Fibroblast of lung (primary cell): ENCODE results near the gene PSMA5. TPM values are rescaled to one million over a fixed set of nuclear protein-coding genes. Genes with fewer than 3 reads are reported as not detected.

Experiments used
- DNase-seq, 2 donors: peaks; one replicate each; pipeline versions ENCODE4 v3.0.0 to v3.0.0-alpha.2; 2010; ENCODE audit warnings: low read depth in 2 of 2
- H2AFZ ChIP-seq: 2 replicates; pipeline ENCODE4 v1.5.1; 2012; ENCODE audit warnings: low read length, control low read depth, inconsistent platforms
- H3K27ac ChIP-seq: 2 replicates; pipeline ENCODE4 v1.5.1; 2011; ENCODE audit warnings: low read length, control low read depth; ENCODE audit not compliant: insufficient read depth
- H3K27me3 ChIP-seq: 2 replicates; pipeline ENCODE4 v1.5.1; 2011; ENCODE audit warnings: mild to moderate bottlenecking, low read length; ENCODE audit not compliant: control insufficient read depth, insufficient read depth
- H3K36me3 ChIP-seq: 2 replicates; pipeline ENCODE4 v1.5.1; 2011; ENCODE audit warnings: low read length; ENCODE audit not compliant: control insufficient read depth, insufficient read depth
- H3K4me1 ChIP-seq: 2 replicates; pipeline ENCODE4 v1.5.1; 2011; ENCODE audit warnings: low read length; ENCODE audit not compliant: control insufficient read depth, insufficient read depth; ENCODE audit errors: extremely low read depth
- H3K4me2 ChIP-seq: 2 replicates; pipeline ENCODE4 v1.5.1; 2011; ENCODE audit warnings: low read length, control low read depth; ENCODE audit not compliant: insufficient read depth; ENCODE audit errors: extremely low read depth
- H3K4me3 ChIP-seq, 4 experiments: fragments of 200-600 bp in 1 of 4; sonication (generic) in 1 of 4; replicated peaks in 1 of 4; 2 replicates each; pipeline ENCODE4 v1.5.1; 2011 to 2016; ENCODE audit warnings: low read length in 4 of 4, low read depth in 3 of 4, mild to moderate bottlenecking in 3 of 4, control low read depth in 2 of 4, inconsistent platforms in 1 of 4, mixed read lengths in 1 of 4; ENCODE audit not compliant: insufficient read depth in 1 of 4; ENCODE audit errors: control extremely low read depth in 1 of 4
- H3K79me2 ChIP-seq: 2 replicates; pipeline ENCODE4 v1.5.1; 2012; ENCODE audit warnings: mild to moderate bottlenecking, low read length, inconsistent platforms; ENCODE audit not compliant: control insufficient read depth, insufficient read depth
- H3K9ac ChIP-seq: 2 replicates; pipeline ENCODE4 v1.5.1; 2011; ENCODE audit warnings: mild to moderate bottlenecking, low read length, control low read depth; ENCODE audit not compliant: insufficient read depth
- H3K9me3 ChIP-seq: 2 replicates; pipeline ENCODE4 v1.5.1; 2012; ENCODE audit warnings: low read depth, low read length; ENCODE audit not compliant: control insufficient read depth, insufficient read depth
- H4K20me1 ChIP-seq: 2 replicates; pipeline ENCODE4 v1.5.1; 2011; ENCODE audit warnings: low read length; ENCODE audit not compliant: control insufficient read depth, insufficient read depth; ENCODE audit errors: extremely low read depth
- EZH2 ChIP-seq: IDR thresholded peaks from 2 replicates; pipeline ENCODE4 v1.5.1; 2012; ENCODE audit warnings: low read length, control low read depth, mild to moderate bottlenecking; ENCODE audit errors: missing control alignments
- polyA plus RNA-seq, 2 donors: library from polyadenylated mRNA; depleted of rRNA in 1 of 2; stranded (reverse) in 1 of 2; unstranded in 1 of 2; fragments of >200 nt; gene quantifications; 2 replicates each; pipeline ENCODE4 v1.2.1, GENCODE V29; 2011 to 2012; ENCODE audit warnings: missing spikeins in 1 of 2
- total RNA-seq: library from RNA; depleted of rRNA; stranded (reverse); fragments of >200 nt; gene quantifications from 2 replicates; pipeline ENCODE4 v1.2.1, GENCODE V29; 2014
- TF ChIP-seq, protein P1 (sequence below), 2 donors: IDR thresholded peaks in 1 of 2; conservative IDR thresholded peaks in 1 of 2; 1 replicate in 1 of 2; 2 replicates in 1 of 2; pipeline ENCODE4 v1.5.1; 2011 to 2012; ENCODE audit warnings: low read length in 2 of 2, control low read depth in 1 of 2, inconsistent platforms in 1 of 2, low read depth in 1 of 2, mild to moderate bottlenecking in 1 of 2

PSMA5 gene
- total and polyA plus RNA-seq, 2 donors (not counting 1 experiment from before 2014, with no cell fraction given), result 41.0 to 145 TPM

DNA sequence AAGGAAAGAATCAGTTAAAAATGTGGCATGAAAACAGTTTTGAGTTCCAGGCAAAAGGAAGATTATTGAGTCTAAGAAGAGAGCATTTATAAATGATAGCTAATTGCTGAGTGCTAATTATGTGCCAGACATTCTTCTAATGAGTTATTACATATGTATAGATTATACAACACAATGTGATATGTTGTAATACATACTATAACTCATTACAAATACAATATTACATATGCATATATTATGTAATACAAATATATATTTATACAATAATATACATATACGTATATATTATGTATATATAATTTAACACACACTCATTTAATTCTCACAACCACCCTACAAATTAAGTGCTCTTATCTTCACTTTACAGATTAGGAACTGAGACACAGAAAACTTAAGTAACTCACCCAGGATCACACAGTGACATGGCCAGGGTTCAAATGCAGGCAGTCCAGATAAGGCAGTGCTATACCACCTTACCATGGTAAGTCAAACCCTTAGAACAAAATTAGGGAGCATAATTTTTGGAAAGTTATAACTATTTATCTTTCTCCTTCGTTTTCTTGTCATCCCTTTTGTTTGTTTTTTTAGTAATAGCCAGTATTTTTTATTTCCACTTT, 32.5 kb downstream of the PSMA5 start:
- Histone ChIP-seq H3K4me3 (peak overlapping the region in 2 of 4 experiments; percentile 12 to 15), H3K27me3 (no peaks in the 10 kb centered on the region), H3K9me3 (no peaks in the 10 kb centered on the region), H3K79me2 (peaks cover 2% of the 10 kb centered on the region), H2AFZ (no peak overlapping the region), H3K36me3 (no peaks in the 10 kb centered on the region), H3K9ac (no peak overlapping the region), H4K20me1 (no peaks in the 10 kb centered on the region), H3K4me2 (peak overlapping the region; percentile 48), H3K4me1 (peaks cover 28% of the 10 kb centered on the region), H3K27ac (peak overlapping the region; percentile 48)
- TF ChIP-seq, protein P1, sequence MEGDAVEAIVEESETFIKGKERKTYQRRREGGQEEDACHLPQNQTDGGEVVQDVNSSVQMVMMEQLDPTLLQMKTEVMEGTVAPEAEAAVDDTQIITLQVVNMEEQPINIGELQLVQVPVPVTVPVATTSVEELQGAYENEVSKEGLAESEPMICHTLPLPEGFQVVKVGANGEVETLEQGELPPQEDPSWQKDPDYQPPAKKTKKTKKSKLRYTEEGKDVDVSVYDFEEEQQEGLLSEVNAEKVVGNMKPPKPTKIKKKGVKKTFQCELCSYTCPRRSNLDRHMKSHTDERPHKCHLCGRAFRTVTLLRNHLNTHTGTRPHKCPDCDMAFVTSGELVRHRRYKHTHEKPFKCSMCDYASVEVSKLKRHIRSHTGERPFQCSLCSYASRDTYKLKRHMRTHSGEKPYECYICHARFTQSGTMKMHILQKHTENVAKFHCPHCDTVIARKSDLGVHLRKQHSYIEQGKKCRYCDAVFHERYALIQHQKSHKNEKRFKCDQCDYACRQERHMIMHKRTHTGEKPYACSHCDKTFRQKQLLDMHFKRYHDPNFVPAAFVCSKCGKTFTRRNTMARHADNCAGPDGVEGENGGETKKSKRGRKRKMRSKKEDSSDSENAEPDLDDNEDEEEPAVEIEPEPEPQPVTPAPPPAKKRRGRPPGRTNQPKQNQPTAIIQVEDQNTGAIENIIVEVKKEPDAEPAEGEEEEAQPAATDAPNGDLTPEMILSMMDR (conservative IDR thresholded peaks at IDR 0.05 in 1 of 2, IDR thresholded peaks at IDR 0.05 in 1 of 2; ENCODE audit: low read depth in 1 of 2, low read length in 2 of 2), result no peak
- no peak for TF ChIP-seq EZH2
- DNase-seq, result no peak

DNA sequence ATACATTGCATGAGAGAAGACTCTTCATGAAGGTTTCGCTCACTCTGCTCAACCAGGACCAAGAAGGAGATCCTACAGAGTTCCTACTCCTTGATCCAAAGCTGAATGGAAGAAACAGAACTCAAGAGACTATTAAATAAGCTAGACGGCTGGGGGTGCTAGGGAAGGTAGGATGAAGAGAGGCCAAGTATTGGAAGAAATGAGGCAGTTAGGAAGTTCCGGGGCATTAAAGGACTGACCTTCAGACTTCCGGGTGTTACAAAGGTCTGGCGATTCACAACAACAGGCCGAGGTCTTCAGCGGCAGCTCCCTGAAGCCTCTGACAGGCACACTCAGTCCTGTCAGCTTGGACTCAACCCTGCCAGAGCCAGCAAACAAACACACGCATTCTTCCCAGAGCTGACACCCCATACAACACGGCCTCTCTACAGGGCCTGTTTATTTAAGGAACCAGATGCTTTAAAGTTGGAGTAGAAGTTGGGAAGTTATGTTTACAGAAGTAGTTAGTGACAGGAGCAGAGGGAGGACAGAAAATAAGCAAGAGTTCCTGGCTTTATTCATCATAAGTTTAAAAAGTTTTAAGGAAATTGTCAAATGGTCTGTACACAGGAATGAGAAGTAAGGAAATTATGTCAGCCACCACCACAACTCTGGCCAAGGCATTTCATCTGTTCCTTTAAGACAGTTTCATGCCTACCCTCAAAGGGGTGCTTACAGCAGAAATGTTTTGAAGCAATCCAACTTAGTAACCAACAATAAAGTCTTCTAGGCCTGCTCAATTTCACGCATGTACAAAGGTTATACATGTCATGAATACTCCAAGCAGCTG, 33.2 kb downstream of the PSMA5 start:
- Histone ChIP-seq H3K9me3 (no peaks in the 10 kb centered on the region), H3K4me3 (peak overlapping the region in 2 of 4 experiments; percentile 12 to 15), H3K27ac (peak overlapping the region; percentile 48), H3K4me2 (peak overlapping the region; percentile 48), H2AFZ (no peak overlapping the region), H3K4me1 (peaks cover 28% of the 10 kb centered on the region), H3K79me2 (peaks cover 2% of the 10 kb centered on the region), H3K36me3 (no peaks in the 10 kb centered on the region), H3K27me3 (no peaks in the 10 kb centered on the region), H4K20me1 (no peaks in the 10 kb centered on the region), H3K9ac (no peak overlapping the region)
- DNase-seq, result peak; percentile 56 to 97
- TF ChIP-seq, protein P1 (conservative IDR thresholded peaks at IDR 0.05 in 1 of 2, IDR thresholded peaks at IDR 0.05 in 1 of 2; ENCODE audit: low read depth in 1 of 2, low read length in 2 of 2), result no peak
- TF ChIP-seq EZH2, result no peak

DNA sequence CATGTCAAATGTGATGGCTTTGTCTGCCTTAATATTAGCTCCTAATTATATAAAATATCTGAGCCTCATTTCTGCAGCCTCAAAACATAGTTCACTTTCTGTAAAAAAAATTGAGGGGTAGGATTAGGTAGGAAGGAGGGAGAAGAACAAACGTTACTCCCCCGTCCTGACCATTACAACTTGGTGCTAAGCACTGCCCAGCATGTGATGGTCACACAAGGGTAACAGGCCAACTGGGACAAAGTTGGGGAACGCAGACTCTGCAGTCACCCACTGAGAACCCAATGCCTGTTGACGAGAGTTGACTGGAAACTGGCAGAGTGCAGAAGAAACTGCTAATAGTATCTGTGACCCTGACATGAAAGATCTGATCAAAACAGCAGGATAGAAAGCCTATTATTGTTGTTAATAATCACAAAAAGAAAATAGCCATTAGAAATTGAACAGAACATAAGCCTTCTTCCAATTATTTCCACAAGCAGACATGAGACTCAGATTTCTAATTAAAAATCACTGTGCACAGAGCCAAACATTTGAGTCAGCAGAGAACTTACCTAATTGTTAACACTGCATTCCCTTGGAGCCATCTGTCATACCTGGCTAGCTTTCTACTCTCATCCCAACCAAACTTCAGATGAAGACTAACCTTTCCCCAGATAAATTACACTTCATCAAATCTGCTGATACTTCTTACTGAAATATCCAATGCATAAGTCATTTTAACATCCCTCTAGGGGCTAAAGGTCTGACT, 34.0 kb downstream of the PSMA5 start:
- H3K27ac ChIP-seq, result peak overlapping the region; percentile 48
- no peaks in the 10 kb centered on the region for H3K9me3 ChIP-seq
- peaks cover 2% of the 10 kb centered on the region for H3K79me2 ChIP-seq
- no peaks in the 10 kb centered on the region for H3K36me3 ChIP-seq
- no peak overlapping the region for H3K9ac ChIP-seq
- peak in 1 of 2 donors; percentile 51 for DNase-seq
- H3K4me2 ChIP-seq, result peak overlapping the region; percentile 70
- H2AFZ ChIP-seq, result no peak overlapping the region
- H3K4me3 ChIP-seq, result peak overlapping the region in 2 of 4 experiments; percentile 7 to 34
- H3K4me1 ChIP-seq, result peaks cover 28% of the 10 kb centered on the region
- H3K27me3 ChIP-seq, result no peaks in the 10 kb centered on the region
- H4K20me1 ChIP-seq, result no peaks in the 10 kb centered on the region
- no peak for TF ChIP-seq EZH2
- TF ChIP-seq, protein P1 (conservative IDR thresholded peaks at IDR 0.05 in 1 of 2, IDR thresholded peaks at IDR 0.05 in 1 of 2; ENCODE audit: low read depth in 1 of 2, low read length in 2 of 2), result no peak
